HepG2 (cell line): ENCODE data around the gene SLC6A9. TPM values are rescaled to one million over a fixed set of nuclear protein-coding genes. Genes with fewer than 3 reads are reported as not detected.
A peak's percentile ranks its signal among the peaks of the same experiment; 100 is the strongest.

Experiments used
- AGO2 ChIP-seq: fragments of 200-400 bp; formaldehyde crosslinking; optimal IDR thresholded peaks from 2 replicates; pipeline ENCODE3; 2017; ENCODE audit warnings: mild to moderate bottlenecking, low read depth, low read length, moderate library complexity
- AHR ChIP-seq: IDR thresholded peaks from 2 replicates; pipeline ENCODE4 v1.6.1; 2018; ENCODE audit warnings: missing genetic modification reagents, missing compliant biosample characterization
- CCDC6 ChIP-seq: sonication (generic); formaldehyde crosslinking; IDR thresholded peaks from 2 replicates; pipeline ENCODE4 v1.8.1; 2022; ENCODE audit warnings: mild to moderate bottlenecking, missing genetic modification reagents, moderate library complexity
- CENPT ChIP-seq: sonication (generic); formaldehyde crosslinking; IDR thresholded peaks from 2 replicates; pipeline ENCODE4 v1.8.0; 2022; ENCODE audit warnings: low read depth, mild to moderate bottlenecking, moderate library complexity, missing genetic modification reagents
- DMAP1 ChIP-seq: IDR thresholded peaks from 2 replicates; pipeline ENCODE4 v1.6.1; 2016
- EED ChIP-seq: sonication (generic); formaldehyde crosslinking; IDR thresholded peaks from 2 replicates; pipeline ENCODE4 v1.5.0; 2020; ENCODE audit warnings: mild to moderate bottlenecking, missing genetic modification reagents
- FIP1L1 ChIP-seq: fragments of 200-400 bp; formaldehyde crosslinking; IDR thresholded peaks from 2 replicates; pipeline ENCODE4 v1.6.1; 2018; ENCODE audit warnings: low read depth, mild to moderate bottlenecking, low read length, moderate library complexity, borderline replicate concordance; ENCODE audit not compliant: insufficient read depth
- KMT2B ChIP-seq: IDR thresholded peaks from 2 replicates; pipeline ENCODE4 v1.6.1; 2016; ENCODE audit warnings: missing genetic modification reagents, missing compliant biosample characterization
- NFE2 ChIP-seq: sonication (generic); formaldehyde crosslinking; IDR thresholded peaks from 2 replicates; pipeline ENCODE4 v1.4.0; 2020; ENCODE audit warnings: missing genetic modification reagents
- RARG ChIP-seq: sonication (generic); formaldehyde crosslinking; IDR thresholded peaks from 2 replicates; pipeline ENCODE4 v1.4.0; 2020; ENCODE audit warnings: low read depth, mild to moderate bottlenecking, missing genetic modification reagents
- ZC3H4 ChIP-seq: sonication (generic); formaldehyde crosslinking; IDR thresholded peaks from 2 replicates; pipeline ENCODE4 v1.4.0; 2020; ENCODE audit warnings: missing genetic modification reagents, borderline replicate concordance
- ZNF251 ChIP-seq: sonication (generic); formaldehyde crosslinking; IDR thresholded peaks from 2 replicates; pipeline ENCODE4 v1.9.0; 2021; ENCODE audit warnings: mild to moderate bottlenecking, missing genetic modification reagents
- ZNF382 ChIP-seq: sonication (generic); formaldehyde crosslinking; IDR thresholded peaks from 2 replicates; pipeline ENCODE4 v1.5.0; 2020; ENCODE audit warnings: missing genetic modification reagents, mild to moderate bottlenecking, borderline replicate concordance
- ZNF383 ChIP-seq: sonication (generic); formaldehyde crosslinking; IDR thresholded peaks from 2 replicates; pipeline ENCODE4 v1.4.0; 2020; ENCODE audit warnings: missing genetic modification reagents, mild to moderate bottlenecking, borderline replicate concordance
- ZNF781 ChIP-seq: sonication (generic); formaldehyde crosslinking; IDR thresholded peaks from 2 replicates; pipeline ENCODE4 v1.5.1; 2020; ENCODE audit warnings: borderline replicate concordance, mild to moderate bottlenecking, missing genetic modification reagents; ENCODE audit errors: not compliant biosample characterization
- polyA plus RNA-seq, 8 experiments: library from polyadenylated mRNA; depleted of rRNA in 3 of 8; stranded (reverse) in 7 of 8; unstranded in 1 of 8; fragments of >200 nt; fragmentation: Illumina TruSeq in 4 of 8; extraction: Trizol in 4 of 8; gene quantifications; 2 replicates each; pipeline versions ENCODE4 v1.2.1 to v1.2.3, GENCODE V29; 2011 to 2016; ENCODE audit warnings: low read depth in 4 of 8, missing spikeins in 1 of 8, mixed read lengths in 1 of 8; ENCODE audit not compliant: insufficient read depth in 1 of 8
- total RNA-seq, 5 experiments: library from RNA; depleted of rRNA; stranded (reverse); fragments of >200 nt; fragmentation: Illumina TruSeq; extraction: Trizol; gene quantifications; 2 replicates each; pipeline ENCODE4 v1.2.3, GENCODE V29; 2016; ENCODE audit warnings: low read depth in 1 of 5
- TF ChIP-seq, protein P1 (sequence below), 2 experiments: fragments of 450-650 bp in 1 of 2; sonication (generic) in 1 of 2; formaldehyde crosslinking in 1 of 2; IDR thresholded peaks; 2 replicates each; pipeline versions ENCODE4 v1.6.1 to v1.8.0; 2016 to 2022; ENCODE audit warnings: antibody characterized with exemption in 1 of 2, mild to moderate bottlenecking in 1 of 2, missing genetic modification reagents in 1 of 2
- TF ChIP-seq, protein P2 (sequence below): sonication (generic); formaldehyde crosslinking; IDR thresholded peaks from 2 replicates; pipeline ENCODE4 v1.5.1; 2020; ENCODE audit warnings: mild to moderate bottlenecking, moderate library complexity, missing genetic modification reagents
- TF ChIP-seq, protein P3 (sequence below): sonication (generic); formaldehyde crosslinking; IDR thresholded peaks from 2 replicates; pipeline ENCODE4 v1.4.0; 2020; ENCODE audit warnings: mild to moderate bottlenecking, low read depth, missing genetic modification reagents

The SLC6A9 gene
- total and polyA plus RNA-seq, 2 of the 13 experiments (the other 11 are each of a cell fraction or from before 2014, with no cell fraction given) = 8.5 to 9.9 TPM

DNA sequence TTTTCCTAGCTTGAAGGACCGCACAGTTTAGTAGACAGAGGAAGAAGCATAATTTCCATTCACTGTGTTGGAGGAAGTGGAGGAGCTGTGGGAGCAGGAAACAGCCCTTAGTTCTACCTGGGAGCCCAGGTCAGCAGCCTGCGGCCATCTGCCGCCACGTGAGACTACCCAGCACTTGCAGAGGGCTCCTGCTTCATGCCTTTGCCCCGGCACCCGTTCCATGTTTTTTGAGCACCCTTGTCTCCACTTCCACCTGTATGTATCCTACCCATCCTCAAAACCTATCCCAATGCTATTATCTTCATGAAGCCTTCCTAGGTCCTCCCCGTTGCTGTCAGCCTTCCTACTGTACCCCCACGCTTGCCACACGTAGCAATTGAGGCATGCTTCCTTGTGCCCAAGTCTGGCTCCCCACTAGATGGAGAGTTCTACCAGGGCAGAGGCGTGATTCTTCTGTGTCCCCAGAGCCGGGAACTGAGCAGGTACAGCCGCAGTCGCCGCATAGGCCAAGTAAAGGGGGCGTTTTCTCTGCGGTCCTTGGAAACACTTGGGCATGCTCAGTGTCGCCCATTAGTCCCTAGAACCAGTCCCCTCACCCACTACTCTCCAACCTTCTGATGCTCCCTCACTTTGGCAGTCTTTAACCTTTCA, 1.9 kb downstream of the SLC6A9 start (continued):
- TF ChIP-seq, protein P1, sequence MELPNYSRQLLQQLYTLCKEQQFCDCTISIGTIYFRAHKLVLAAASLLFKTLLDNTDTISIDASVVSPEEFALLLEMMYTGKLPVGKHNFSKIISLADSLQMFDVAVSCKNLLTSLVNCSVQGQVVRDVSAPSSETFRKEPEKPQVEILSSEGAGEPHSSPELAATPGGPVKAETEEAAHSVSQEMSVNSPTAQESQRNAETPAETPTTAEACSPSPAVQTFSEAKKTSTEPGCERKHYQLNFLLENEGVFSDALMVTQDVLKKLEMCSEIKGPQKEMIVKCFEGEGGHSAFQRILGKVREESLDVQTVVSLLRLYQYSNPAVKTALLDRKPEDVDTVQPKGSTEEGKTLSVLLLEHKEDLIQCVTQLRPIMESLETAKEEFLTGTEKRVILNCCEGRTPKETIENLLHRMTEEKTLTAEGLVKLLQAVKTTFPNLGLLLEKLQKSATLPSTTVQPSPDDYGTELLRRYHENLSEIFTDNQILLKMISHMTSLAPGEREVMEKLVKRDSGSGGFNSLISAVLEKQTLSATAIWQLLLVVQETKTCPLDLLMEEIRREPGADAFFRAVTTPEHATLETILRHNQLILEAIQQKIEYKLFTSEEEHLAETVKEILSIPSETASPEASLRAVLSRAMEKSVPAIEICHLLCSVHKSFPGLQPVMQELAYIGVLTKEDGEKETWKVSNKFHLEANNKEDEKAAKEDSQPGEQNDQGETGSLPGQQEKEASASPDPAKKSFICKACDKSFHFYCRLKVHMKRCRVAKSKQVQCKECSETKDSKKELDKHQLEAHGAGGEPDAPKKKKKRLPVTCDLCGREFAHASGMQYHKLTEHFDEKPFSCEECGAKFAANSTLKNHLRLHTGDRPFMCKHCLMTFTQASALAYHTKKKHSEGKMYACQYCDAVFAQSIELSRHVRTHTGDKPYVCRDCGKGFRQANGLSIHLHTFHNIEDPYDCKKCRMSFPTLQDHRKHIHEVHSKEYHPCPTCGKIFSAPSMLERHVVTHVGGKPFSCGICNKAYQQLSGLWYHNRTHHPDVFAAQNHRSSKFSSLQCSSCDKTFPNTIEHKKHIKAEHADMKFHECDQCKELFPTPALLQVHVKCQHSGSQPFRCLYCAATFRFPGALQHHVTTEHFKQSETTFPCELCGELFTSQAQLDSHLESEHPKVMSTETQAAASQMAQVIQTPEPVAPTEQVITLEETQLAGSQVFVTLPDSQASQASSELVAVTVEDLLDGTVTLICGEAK (IDR thresholded peaks at IDR 0.05) = no peak
- TF ChIP-seq, protein P1 (CRISPR knock-in tag; IDR thresholded peaks at IDR 0.05) = 0 out of 2 replicates have a peak, but pooled peaks have one; percentile 29
- TF ChIP-seq, protein P2, sequence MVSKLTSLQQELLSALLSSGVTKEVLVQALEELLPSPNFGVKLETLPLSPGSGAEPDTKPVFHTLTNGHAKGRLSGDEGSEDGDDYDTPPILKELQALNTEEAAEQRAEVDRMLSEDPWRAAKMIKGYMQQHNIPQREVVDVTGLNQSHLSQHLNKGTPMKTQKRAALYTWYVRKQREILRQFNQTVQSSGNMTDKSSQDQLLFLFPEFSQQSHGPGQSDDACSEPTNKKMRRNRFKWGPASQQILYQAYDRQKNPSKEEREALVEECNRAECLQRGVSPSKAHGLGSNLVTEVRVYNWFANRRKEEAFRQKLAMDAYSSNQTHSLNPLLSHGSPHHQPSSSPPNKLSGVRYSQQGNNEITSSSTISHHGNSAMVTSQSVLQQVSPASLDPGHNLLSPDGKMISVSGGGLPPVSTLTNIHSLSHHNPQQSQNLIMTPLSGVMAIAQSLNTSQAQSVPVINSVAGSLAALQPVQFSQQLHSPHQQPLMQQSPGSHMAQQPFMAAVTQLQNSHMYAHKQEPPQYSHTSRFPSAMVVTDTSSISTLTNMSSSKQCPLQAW (CRISPR knock-in tag) = peak; percentile 45; the same call in 1 of the 2 replicates
- peak; percentile 21 for TF ChIP-seq ZNF781 (CRISPR knock-in tag)
- TF ChIP-seq, protein P3, sequence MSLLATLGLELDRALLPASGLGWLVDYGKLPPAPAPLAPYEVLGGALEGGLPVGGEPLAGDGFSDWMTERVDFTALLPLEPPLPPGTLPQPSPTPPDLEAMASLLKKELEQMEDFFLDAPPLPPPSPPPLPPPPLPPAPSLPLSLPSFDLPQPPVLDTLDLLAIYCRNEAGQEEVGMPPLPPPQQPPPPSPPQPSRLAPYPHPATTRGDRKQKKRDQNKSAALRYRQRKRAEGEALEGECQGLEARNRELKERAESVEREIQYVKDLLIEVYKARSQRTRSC (CRISPR knock-in tag) = 0 out of 2 replicates have a peak, but pooled peaks have one; percentile 55
- TF ChIP-seq DMAP1 = no peak
- TF ChIP-seq CCDC6 = peak; percentile 45
- TF ChIP-seq NFE2 (CRISPR knock-in tag) = no peak
- TF ChIP-seq FIP1L1 = no peak
- TF ChIP-seq AHR (CRISPR knock-in tag) = no peak
- no peak for TF ChIP-seq EED
- TF ChIP-seq ZNF383 (CRISPR knock-in tag) = no peak
- TF ChIP-seq RARG (CRISPR knock-in tag) = no peak
- TF ChIP-seq AGO2 = no peak
- TF ChIP-seq ZNF382 = no peak
- TF ChIP-seq ZC3H4 = no peak
- peak; percentile 10; the same call in 1 of the 2 replicates for TF ChIP-seq KMT2B (CRISPR knock-in tag)
- no peak for TF ChIP-seq ZNF251 (CRISPR knock-in tag)
- 0 out of 2 replicates have a peak, but pooled peaks have one; percentile 27 for TF ChIP-seq CENPT (CRISPR knock-in tag)
